Skeletal muscle satellite cell (primary cell): ENCODE measurements around the gene LRRC46.

ENCODE experiments used
- H3K27me3 ChIP-seq: 2 replicates; pipeline ENCODE4 v1.7.0; 2013; ENCODE audit warnings: low read length; ENCODE audit not compliant: control insufficient read depth, insufficient read depth
- H3K36me3 ChIP-seq: 2 replicates; pipeline ENCODE4 v1.7.0; 2013; ENCODE audit warnings: mild to moderate bottlenecking, control low read depth, low read length; ENCODE audit not compliant: insufficient read depth
- H3K4me1 ChIP-seq: 2 replicates; pipeline ENCODE4 v1.7.0; 2013; ENCODE audit warnings: low read length; ENCODE audit not compliant: control insufficient read depth, insufficient read depth
- H3K4me2 ChIP-seq: 2 replicates; pipeline ENCODE4 v1.7.0; 2013; ENCODE audit warnings: mild to moderate bottlenecking, low read length
- H3K4me3 ChIP-seq: 2 replicates; pipeline ENCODE4 v1.7.0; 2013; ENCODE audit warnings: low read length
- H3K9ac ChIP-seq: 2 replicates; pipeline ENCODE4 v1.7.0; 2013; ENCODE audit warnings: mild to moderate bottlenecking, low read depth, low read length, moderate library complexity
- H3K9me3 ChIP-seq: replicated peaks from 2 replicates; pipeline ENCODE4 v1.7.0; 2013; ENCODE audit warnings: mild to moderate bottlenecking, control low read depth, low read length

The LRRC46 gene

GRCh38 chr17:47810901-47811635, 20.4 kb upstream of the LRRC46 start:
- no peak overlapping the region for H3K9ac ChIP-seq
- H3K4me1 ChIP-seq = peaks cover 11% of the 10 kb centered on the region
- peaks cover 46% of the 10 kb centered on the region for H3K36me3 ChIP-seq

GRCh38 chr17:47811709-47812108, 19.8 kb upstream of the LRRC46 start:
- Histone ChIP-seq H3K36me3 (peaks cover 50% of the 10 kb centered on the region), H3K4me2 (no peak overlapping the region), H3K27me3 (no peaks in the 10 kb centered on the region), H3K9ac (no peak overlapping the region), H3K4me3 (no peak overlapping the region), H3K9me3 (no peaks in the 10 kb centered on the region), H3K4me1 (peaks cover 11% of the 10 kb centered on the region)

More at GRCh38 chr17:47810901-47811635, 20.4 kb upstream of the LRRC46 start:
- Histone ChIP-seq H3K9me3 (no peaks in the 10 kb centered on the region), H3K27me3 (no peaks in the 10 kb centered on the region), H3K4me3 (no peak overlapping the region), H3K4me2 (no peak overlapping the region)

GRCh38 chr17:47812146-47812920, 19.1 kb upstream of the LRRC46 start:
- H3K4me2 ChIP-seq = no peak overlapping the region
- no peaks in the 10 kb centered on the region for H3K9me3 ChIP-seq
- no peak overlapping the region for H3K9ac ChIP-seq
- H3K4me3 ChIP-seq = no peak overlapping the region
- peaks cover 11% of the 10 kb centered on the region for H3K4me1 ChIP-seq
- H3K36me3 ChIP-seq = peaks cover 46% of the 10 kb centered on the region
- no peaks in the 10 kb centered on the region for H3K27me3 ChIP-seq

GRCh38 chr17:47813077-47813476, 18.4 kb upstream of the LRRC46 start:
- no peaks in the 10 kb centered on the region for H3K9me3 ChIP-seq
- H3K4me1 ChIP-seq = peaks cover 11% of the 10 kb centered on the region
- no peak overlapping the region for H3K4me2 ChIP-seq
- H3K4me3 ChIP-seq = no peak overlapping the region
- no peaks in the 10 kb centered on the region for H3K27me3 ChIP-seq
- peaks cover 42% of the 10 kb centered on the region for H3K36me3 ChIP-seq
- H3K9ac ChIP-seq = no peak overlapping the region

- no peaks in the 10 kb centered on the region for H3K9me3 ChIP-seq
Measured at GRCh38 chr17:47813512-47814031, 17.9 kb upstream of the LRRC46 start.

GRCh38 chr17:47815106-47815918, 16.2 kb upstream of the LRRC46 start:
- Histone ChIP-seq H3K4me3 (no peak overlapping the region), H3K36me3 (peaks cover 34% of the 10 kb centered on the region), H3K4me2 (no peak overlapping the region), H3K27me3 (no peaks in the 10 kb centered on the region), H3K4me1 (peaks cover 8% of the 10 kb centered on the region), H3K9ac (no peak overlapping the region), H3K9me3 (no peaks in the 10 kb centered on the region)

More at GRCh38 chr17:47813512-47814031, 17.9 kb upstream of the LRRC46 start:
- H3K4me3 ChIP-seq = no peak overlapping the region
- H3K36me3 ChIP-seq = peaks cover 38% of the 10 kb centered on the region
- H3K9ac ChIP-seq = no peak overlapping the region
- H3K4me1 ChIP-seq = peaks cover 11% of the 10 kb centered on the region
- no peaks in the 10 kb centered on the region for H3K27me3 ChIP-seq
- H3K4me2 ChIP-seq = no peak overlapping the region

GRCh38 chr17:47816111-47816735, 15.2 kb upstream of the LRRC46 start:
- Histone ChIP-seq H3K36me3 (peaks cover 34% of the 10 kb centered on the region), H3K4me1 (peaks cover 11% of the 10 kb centered on the region), H3K4me2 (no peak overlapping the region), H3K27me3 (no peaks in the 10 kb centered on the region), H3K9me3 (no peaks in the 10 kb centered on the region), H3K9ac (no peak overlapping the region), H3K4me3 (no peak overlapping the region)

- Histone ChIP-seq H3K4me1 (peaks cover 14% of the 10 kb centered on the region), H3K9ac (no peak overlapping the region), H3K27me3 (no peaks in the 10 kb centered on the region), H3K9me3 (no peaks in the 10 kb centered on the region), H3K4me3 (no peak overlapping the region), H3K36me3 (peaks cover 34% of the 10 kb centered on the region), H3K4me2 (no peak overlapping the region)
Measured at GRCh38 chr17:47816947-47817346, 14.5 kb upstream of the LRRC46 start.

- H3K4me1 ChIP-seq = peaks cover 21% of the 10 kb centered on the region
- H3K36me3 ChIP-seq = peaks cover 31% of the 10 kb centered on the region
- no peaks in the 10 kb centered on the region for H3K9me3 ChIP-seq
- H3K4me2 ChIP-seq = no peak overlapping the region
- H3K4me3 ChIP-seq = no peak overlapping the region
- H3K27me3 ChIP-seq = no peaks in the 10 kb centered on the region
- no peak overlapping the region for H3K9ac ChIP-seq
Measured at GRCh38 chr17:47818002-47818695, 13.3 kb upstream of the LRRC46 start.

- Histone ChIP-seq H3K27me3 (no peaks in the 10 kb centered on the region), H3K4me1 (peaks cover 21% of the 10 kb centered on the region), H3K36me3 (peaks cover 42% of the 10 kb centered on the region), H3K9ac (no peak overlapping the region), H3K4me2 (no peak overlapping the region), H3K4me3 (no peak overlapping the region), H3K9me3 (no peaks in the 10 kb centered on the region)
Measured at GRCh38 chr17:47819475-47819874, 12.0 kb upstream of the LRRC46 start.
